Thyroid gland (tissue), 4 donors: ENCODE results near the gene P2RY8.

Source experiments
- POLR2A ChIP-seq, 2 donors: fragments of 450-650 bp; IDR thresholded peaks; one replicate each; pipeline ENCODE4 v1.6.1; 2017; ENCODE audit warnings: antibody characterized with exemption in 2 of 2, mild to moderate bottlenecking in 2 of 2, moderate library complexity in 1 of 2
- TF ChIP-seq, protein P1 (sequence below), 6 experiments: fragments of 200-600 bp in 3 of 6; fragments of 450-650 bp in 3 of 6; sonication (generic) in 3 of 6; IDR thresholded peaks; one replicate each; pipeline ENCODE4 v1.5.1; 2016 to 2019; ENCODE audit warnings: antibody characterized with exemption in 6 of 6, mild to moderate bottlenecking in 2 of 6, inconsistent platforms in 1 of 6, moderate library complexity in 1 of 6

DNA sequence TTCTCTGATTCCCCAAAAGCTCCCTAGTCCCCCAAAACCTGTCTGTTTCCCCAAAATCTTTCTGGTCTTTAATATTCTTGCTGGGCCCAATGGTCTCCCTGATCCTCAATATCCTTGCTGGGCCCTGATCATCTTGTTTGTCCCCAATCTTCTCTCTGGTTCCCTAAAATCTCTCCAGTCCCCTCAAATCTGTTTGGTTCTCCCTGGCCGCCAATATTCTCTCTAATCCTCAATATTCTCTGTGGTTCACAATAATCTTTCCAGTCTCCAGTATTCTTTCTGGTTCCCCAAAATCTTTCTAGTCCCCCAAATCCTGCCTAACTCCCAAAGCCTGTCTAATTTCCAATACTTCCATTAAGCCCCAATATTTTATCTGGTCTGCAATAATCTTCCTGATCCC is 18.5 kb downstream of the P2RY8 start:
- TF ChIP-seq, protein P1, sequence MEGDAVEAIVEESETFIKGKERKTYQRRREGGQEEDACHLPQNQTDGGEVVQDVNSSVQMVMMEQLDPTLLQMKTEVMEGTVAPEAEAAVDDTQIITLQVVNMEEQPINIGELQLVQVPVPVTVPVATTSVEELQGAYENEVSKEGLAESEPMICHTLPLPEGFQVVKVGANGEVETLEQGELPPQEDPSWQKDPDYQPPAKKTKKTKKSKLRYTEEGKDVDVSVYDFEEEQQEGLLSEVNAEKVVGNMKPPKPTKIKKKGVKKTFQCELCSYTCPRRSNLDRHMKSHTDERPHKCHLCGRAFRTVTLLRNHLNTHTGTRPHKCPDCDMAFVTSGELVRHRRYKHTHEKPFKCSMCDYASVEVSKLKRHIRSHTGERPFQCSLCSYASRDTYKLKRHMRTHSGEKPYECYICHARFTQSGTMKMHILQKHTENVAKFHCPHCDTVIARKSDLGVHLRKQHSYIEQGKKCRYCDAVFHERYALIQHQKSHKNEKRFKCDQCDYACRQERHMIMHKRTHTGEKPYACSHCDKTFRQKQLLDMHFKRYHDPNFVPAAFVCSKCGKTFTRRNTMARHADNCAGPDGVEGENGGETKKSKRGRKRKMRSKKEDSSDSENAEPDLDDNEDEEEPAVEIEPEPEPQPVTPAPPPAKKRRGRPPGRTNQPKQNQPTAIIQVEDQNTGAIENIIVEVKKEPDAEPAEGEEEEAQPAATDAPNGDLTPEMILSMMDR (IDR thresholded peaks at IDR 0.05): no peak
- no peak for TF ChIP-seq POLR2A (IDR thresholded peaks at IDR 0.05)
